Natural killer cell (primary cell): Measurements from ENCODE around the gene DST. TPM values are rescaled to one million over a fixed set of nuclear protein-coding genes. Genes with fewer than 3 reads are reported as not detected.

Experiments
- ATAC-seq, 3 donors: fragments of 150-1000 bp in 2 of 3; fragments of 200-7000 bp in 1 of 3; cut with Tn5 transposase; 1 replicate in 1 of 3; 2 replicates in 2 of 3; pipeline ENCODE4 v1.10.0; 2021; ENCODE audit warnings: mild to moderate bottlenecking in 2 of 3, moderate library complexity in 2 of 3
- DNase-seq, 2 donors: peaks; one replicate each; pipeline versions ENCODE4 v3.0.0 to v3.0.0-alpha.2; 2013 to 2021; ENCODE audit warnings: mixed read lengths in 1 of 2
- H3K27ac ChIP-seq: one replicate; pipeline ENCODE4 v1.5.1; 2013; ENCODE audit warnings: mild to moderate bottlenecking, low read length
- H3K27me3 ChIP-seq: one replicate; pipeline ENCODE4 v1.6.1; 2013; ENCODE audit warnings: low read length; ENCODE audit not compliant: control insufficient read depth, insufficient read depth
- H3K36me3 ChIP-seq: one replicate; pipeline ENCODE4 v1.6.1; 2013; ENCODE audit warnings: low read length; ENCODE audit not compliant: control insufficient read depth, insufficient read depth
- H3K4me1 ChIP-seq: one replicate; pipeline ENCODE4 v1.6.1; 2013; ENCODE audit warnings: low read length; ENCODE audit not compliant: control insufficient read depth, insufficient read depth
- H3K4me3 ChIP-seq: one replicate; pipeline ENCODE4 v1.5.1; 2013; ENCODE audit warnings: low read length
- H3K9me3 ChIP-seq: one replicate; pipeline ENCODE4 v1.6.1; 2013; ENCODE audit warnings: low read length; ENCODE audit not compliant: control insufficient read depth, insufficient read depth
- H3K27ac Mint-ChIP-seq, 2 donors: one replicate each; pipeline ENCODE4 v1.8.0; 2022; ENCODE audit warnings: mild to moderate bottlenecking in 2 of 2, mixed read lengths in 2 of 2, moderate library complexity in 1 of 2
- H3K27me3 Mint-ChIP-seq, 2 donors: one replicate each; pipeline ENCODE4 v1.8.0; 2022; ENCODE audit warnings: low read depth in 2 of 2, mixed read lengths in 2 of 2
- H3K36me3 Mint-ChIP-seq: one replicate; pipeline ENCODE4 v1.8.0; 2022; ENCODE audit warnings: mixed read lengths
- H3K4me1 Mint-ChIP-seq, 2 donors: one replicate each; pipeline ENCODE4 v1.8.0; 2022; ENCODE audit warnings: mixed read lengths in 2 of 2
- H3K4me3 Mint-ChIP-seq: one replicate; pipeline ENCODE4 v1.8.0; 2022; ENCODE audit warnings: mild to moderate bottlenecking, moderate library complexity, mixed read lengths
- H3K9me3 Mint-ChIP-seq, 2 donors: one replicate each; pipeline ENCODE4 v1.8.0; 2022; ENCODE audit warnings: mixed read lengths in 2 of 2
- CTCF ChIP-seq: fragments of 200-600 bp; IDR thresholded peaks from one replicate; pipeline ENCODE4 v1.8.0; 2022; ENCODE audit warnings: antibody characterized with exemption
- WGBS: methylation state at CpG from one replicate; pipeline ENCODE4 v1.1.7; 2013; ENCODE audit warnings: missing lambda C conversion rate; ENCODE audit not compliant: insufficient coverage; 5-methylcytosine and 5-hydroxymethylcytosine counted together
- intact Hi-C: fragments of 100-400 bp; cut with micrococcal nuclease; formaldehyde crosslinking; loops from one replicate; pipeline ENCODE4 v1.14.2; 2022
- total RNA-seq, 4 donors: library from RNA; stranded (reverse); fragments of 120-200 nt in 1 of 4; gene quantifications; one replicate each; pipeline versions ENCODE4 v1.2.3 to v1.2.4, GENCODE V29; 2013 to 2022

The DST gene
- total RNA-seq, 3 donors from 2014 or later (not counting 1 experiment from before 2014, with no cell fraction given): 5.6 to 14.7 (median 8.9) TPM

- H3K4me3 Mint-ChIP-seq: no peak overlapping the region
- no peaks in the 10 kb centered on the region for H3K27me3 Mint-ChIP-seq
- Histone ChIP-seq H3K4me1 (no peaks in the 10 kb centered on the region), H3K27me3 (no peaks in the 10 kb centered on the region), H3K9me3 (no peaks in the 10 kb centered on the region), H3K4me3 (no peak overlapping the region), H3K36me3 (no peaks in the 10 kb centered on the region), H3K27ac (no peak overlapping the region)
- no peaks in the 10 kb centered on the region for H3K9me3 Mint-ChIP-seq
- no peak for DNase-seq
- ATAC-seq: no peak
- H3K27ac Mint-ChIP-seq: no peak overlapping the region
- no peak for TF ChIP-seq CTCF
- WGBS: 93% methylated on average over 5 of the region's 5 CpGs
- no peaks in the 10 kb centered on the region for H3K4me1 Mint-ChIP-seq
- H3K36me3 Mint-ChIP-seq: no peaks in the 10 kb centered on the region
- intact Hi-C loops: no loop called here
Measured at GRCh38 chr6:56628105-56628504, 14.6 kb downstream of the DST start.

GRCh38 chr6:56625356-56625755, 17.3 kb downstream of the DST start:
- Histone ChIP-seq H3K4me3 (no peak overlapping the region), H3K36me3 (no peaks in the 10 kb centered on the region), H3K27me3 (no peaks in the 10 kb centered on the region), H3K9me3 (no peaks in the 10 kb centered on the region), H3K4me1 (no peaks in the 10 kb centered on the region), H3K27ac (no peak overlapping the region)
- Mint-ChIP-seq H3K4me1 (no peaks in the 10 kb centered on the region), H3K27ac (no peak overlapping the region), H3K27me3 (no peaks in the 10 kb centered on the region), H3K36me3 (no peaks in the 10 kb centered on the region), H3K4me3 (no peak overlapping the region), H3K9me3 (peaks cover 0 to 2% of the 10 kb centered on the region in 2 donors)
- 89% methylated on average over 4 of the region's 6 CpGs for WGBS
- no peak for TF ChIP-seq CTCF
- no peak for DNase-seq
- intact Hi-C loops: no loop called here
- no peak for ATAC-seq

GRCh38 chr6:56624728-56625069, 18.0 kb downstream of the DST start:
- Mint-ChIP-seq H3K9me3 (peaks cover 0 to 2% of the 10 kb centered on the region in 2 donors), H3K36me3 (no peaks in the 10 kb centered on the region), H3K4me3 (no peak overlapping the region), H3K4me1 (no peaks in the 10 kb centered on the region), H3K27me3 (no peaks in the 10 kb centered on the region), H3K27ac (no peak overlapping the region)
- DNase-seq (no peak), ATAC-seq (no peak)
- Histone ChIP-seq H3K4me1 (no peaks in the 10 kb centered on the region), H3K4me3 (no peak overlapping the region), H3K36me3 (no peaks in the 10 kb centered on the region), H3K27ac (no peak overlapping the region), H3K9me3 (no peaks in the 10 kb centered on the region), H3K27me3 (no peaks in the 10 kb centered on the region)
- TF ChIP-seq CTCF: no peak
- intact Hi-C loops: no loop called here
- WGBS: no CpG with 5 or more reads among the region's 1 CpG

- H3K36me3 ChIP-seq: no peaks in the 10 kb centered on the region
- no peaks in the 10 kb centered on the region for H3K27me3 ChIP-seq
- Mint-ChIP-seq H3K27me3 (no peaks in the 10 kb centered on the region), H3K4me1 (no peaks in the 10 kb centered on the region), H3K4me3 (no peak overlapping the region), H3K27ac (no peak overlapping the region), H3K9me3 (peaks cover 0 to 2% of the 10 kb centered on the region in 2 donors), H3K36me3 (no peaks in the 10 kb centered on the region)
- 100% methylated on average over 1 of the region's 5 CpGs for WGBS
- DNase-seq (no peak), ATAC-seq (no peak)
- no peak for TF ChIP-seq CTCF
- no peaks in the 10 kb centered on the region for H3K4me1 ChIP-seq
- H3K4me3 ChIP-seq: no peak overlapping the region
- no peaks in the 10 kb centered on the region for H3K9me3 ChIP-seq
- intact Hi-C loops: no loop called here
- H3K27ac ChIP-seq: no peak overlapping the region
Measured at GRCh38 chr6:56624046-56624727, 18.5 kb downstream of the DST start.
